AG04449 (cell line): Measurements from ENCODE around the gene IFRD2.

Experiments used
- CTCF ChIA-PET: fragments of 350-600 bp; formaldehyde crosslinking; extraction: SDS; loops from one replicate; lab custom pipeline; 2021; ENCODE audit warnings: antibody characterized with exemption; lab: Yijun Ruan, JAX
- POLR2A ChIA-PET: fragments of 400-600, 350-600 bp; formaldehyde crosslinking; extraction: SDS; loops from one replicate; lab custom pipeline; 2020; ENCODE audit warnings: antibody characterized with exemption, inconsistent platforms; lab: Yijun Ruan, JAX
- DNase-seq: peaks from one replicate; pipeline ENCODE4 v3.0.0-alpha.2; 2010; ENCODE audit warnings: low read depth, low spot score
- H3K4me3 ChIP-seq: 2 replicates; pipeline ENCODE4 v1.5.1; 2011; ENCODE audit warnings: low read depth, mild to moderate bottlenecking, control low read depth, low read length
- TF ChIP-seq, protein P1 (sequence below): IDR thresholded peaks from one replicate; pipeline ENCODE4 v1.5.1; 2011; ENCODE audit warnings: mild to moderate bottlenecking, moderate library complexity, low read length, control low read depth, inconsistent platforms; ENCODE audit not compliant: insufficient read depth; ENCODE audit errors: missing control alignments

Gene IFRD2

DNA sequence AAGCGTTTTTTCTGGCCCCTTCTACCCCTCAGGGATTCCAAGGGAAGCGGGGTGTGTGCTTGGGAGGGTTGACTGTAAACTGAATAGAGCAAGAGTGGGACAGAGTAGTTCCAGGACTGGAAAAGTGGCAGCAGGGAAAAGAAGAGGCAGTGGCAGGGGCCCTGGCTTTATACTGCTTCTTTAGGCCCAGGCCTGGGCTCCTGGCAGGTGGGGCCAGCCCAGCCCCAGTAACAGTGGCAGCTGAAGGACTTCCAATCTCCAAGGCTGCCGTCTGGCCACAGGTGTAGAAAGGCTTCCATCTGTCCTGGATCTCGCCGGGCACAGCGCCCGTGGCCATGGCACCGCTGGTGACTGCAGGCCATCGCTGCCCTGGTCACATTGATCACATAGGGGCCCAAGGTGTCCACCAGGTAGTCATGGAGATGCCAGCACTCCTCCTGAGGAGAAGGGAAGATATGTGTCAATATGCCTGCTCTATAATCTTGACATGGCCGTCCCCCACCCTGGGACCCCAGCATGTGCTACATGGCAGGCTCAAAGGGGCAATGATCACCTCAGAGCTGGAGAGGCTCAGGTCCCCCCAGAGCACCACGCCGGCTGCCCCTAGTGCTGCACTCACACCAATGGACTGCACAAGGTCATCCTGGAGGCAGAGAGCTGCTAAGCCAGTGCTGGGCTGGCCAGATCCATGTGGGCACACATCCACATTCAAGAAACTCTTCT, 1.0 kb upstream of the IFRD2 start:
- TF ChIP-seq, protein P1, sequence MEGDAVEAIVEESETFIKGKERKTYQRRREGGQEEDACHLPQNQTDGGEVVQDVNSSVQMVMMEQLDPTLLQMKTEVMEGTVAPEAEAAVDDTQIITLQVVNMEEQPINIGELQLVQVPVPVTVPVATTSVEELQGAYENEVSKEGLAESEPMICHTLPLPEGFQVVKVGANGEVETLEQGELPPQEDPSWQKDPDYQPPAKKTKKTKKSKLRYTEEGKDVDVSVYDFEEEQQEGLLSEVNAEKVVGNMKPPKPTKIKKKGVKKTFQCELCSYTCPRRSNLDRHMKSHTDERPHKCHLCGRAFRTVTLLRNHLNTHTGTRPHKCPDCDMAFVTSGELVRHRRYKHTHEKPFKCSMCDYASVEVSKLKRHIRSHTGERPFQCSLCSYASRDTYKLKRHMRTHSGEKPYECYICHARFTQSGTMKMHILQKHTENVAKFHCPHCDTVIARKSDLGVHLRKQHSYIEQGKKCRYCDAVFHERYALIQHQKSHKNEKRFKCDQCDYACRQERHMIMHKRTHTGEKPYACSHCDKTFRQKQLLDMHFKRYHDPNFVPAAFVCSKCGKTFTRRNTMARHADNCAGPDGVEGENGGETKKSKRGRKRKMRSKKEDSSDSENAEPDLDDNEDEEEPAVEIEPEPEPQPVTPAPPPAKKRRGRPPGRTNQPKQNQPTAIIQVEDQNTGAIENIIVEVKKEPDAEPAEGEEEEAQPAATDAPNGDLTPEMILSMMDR: no peak
- CTCF ChIA-PET: interaction anchor here (1.0 to 7.0 kb wide), 4 partner anchors 18 to 100 kb away, joined by 3 to 31 read pairs (median 6); no protein-coding TSS in a partner anchor
- POLR2A ChIA-PET: interaction anchor here (1.1 to 1.9 kb wide), 2 partner anchors 25 to 34 kb away, joined by 3 to 7 read pairs; partner anchors contain the start of gene TUSC2
- DNase-seq: no peak
- no peak overlapping the region for H3K4me3 ChIP-seq

DNA sequence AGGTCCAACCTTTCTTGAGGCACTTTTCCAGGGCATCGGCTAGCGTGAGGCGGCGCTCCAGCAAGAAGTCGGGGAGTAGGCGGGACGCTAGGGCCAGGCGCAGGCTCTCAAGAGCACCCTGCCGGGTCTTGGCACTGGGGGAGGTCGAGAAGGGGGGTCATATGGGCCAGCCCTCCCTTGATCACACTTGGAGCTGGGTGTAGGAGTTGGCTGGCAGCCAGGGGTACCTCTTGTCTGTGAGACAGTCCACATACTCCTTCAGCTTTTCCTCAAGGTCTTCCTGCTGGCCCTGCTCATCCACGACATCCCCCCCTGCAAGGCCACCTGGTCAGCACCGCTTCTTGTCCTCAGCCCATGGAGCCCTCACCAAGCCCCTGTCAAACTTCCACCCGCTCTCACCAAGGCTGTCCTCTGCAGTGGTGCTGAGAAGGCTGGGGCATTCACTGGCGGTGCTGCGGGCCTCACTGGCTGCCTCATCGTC, 2.0 kb downstream of the IFRD2 start:
- TF ChIP-seq, protein P1: no peak
- ChIA-PET CTCF (interaction anchor here (1.0 to 7.0 kb wide), 5 partner anchors 8 to 97 kb away, joined by 3 to 31 read pairs (median 6); partner anchors contain the start of genes HYAL3 and NAA80), POLR2A (interaction anchor here (1.5 kb wide), 1 partner anchor 10 kb away, joined by 6 read pairs; no protein-coding TSS in a partner anchor)
- H3K4me3 ChIP-seq: no peak overlapping the region
- DNase-seq: no peak

DNA sequence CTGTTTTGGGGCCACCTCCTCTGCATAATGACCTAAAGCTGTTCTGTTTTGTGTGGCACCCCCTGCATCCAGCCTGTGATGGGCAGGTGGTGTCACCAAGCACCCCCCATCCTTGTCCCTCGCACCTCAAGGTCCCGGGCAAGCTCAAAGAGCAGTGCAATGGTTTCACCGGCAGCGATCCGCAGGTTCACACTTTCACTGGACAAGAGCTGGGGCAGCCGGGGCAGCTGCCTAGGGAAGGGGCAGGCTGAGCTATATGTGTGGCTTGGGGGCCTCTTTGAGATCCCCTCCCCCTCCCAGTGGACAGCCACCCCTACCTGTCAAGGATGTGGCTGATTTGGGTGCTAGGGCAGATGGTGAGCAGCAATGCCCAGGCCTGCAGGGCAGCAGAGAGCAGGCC, 3.1 kb downstream of the IFRD2 start:
- no peak for DNase-seq
- ChIA-PET POLR2A (interaction anchor here (1.5 kb wide), 1 partner anchor 9 kb away, joined by 6 read pairs; no protein-coding TSS in a partner anchor), CTCF (interaction anchor here (1.0 to 7.0 kb wide), 6 partner anchors 9 to 96 kb away, joined by 3 to 31 read pairs (median 6); partner anchors contain the start of genes HYAL3 and NAA80)
- no peak overlapping the region for H3K4me3 ChIP-seq
- TF ChIP-seq, protein P1: no peak

DNA sequence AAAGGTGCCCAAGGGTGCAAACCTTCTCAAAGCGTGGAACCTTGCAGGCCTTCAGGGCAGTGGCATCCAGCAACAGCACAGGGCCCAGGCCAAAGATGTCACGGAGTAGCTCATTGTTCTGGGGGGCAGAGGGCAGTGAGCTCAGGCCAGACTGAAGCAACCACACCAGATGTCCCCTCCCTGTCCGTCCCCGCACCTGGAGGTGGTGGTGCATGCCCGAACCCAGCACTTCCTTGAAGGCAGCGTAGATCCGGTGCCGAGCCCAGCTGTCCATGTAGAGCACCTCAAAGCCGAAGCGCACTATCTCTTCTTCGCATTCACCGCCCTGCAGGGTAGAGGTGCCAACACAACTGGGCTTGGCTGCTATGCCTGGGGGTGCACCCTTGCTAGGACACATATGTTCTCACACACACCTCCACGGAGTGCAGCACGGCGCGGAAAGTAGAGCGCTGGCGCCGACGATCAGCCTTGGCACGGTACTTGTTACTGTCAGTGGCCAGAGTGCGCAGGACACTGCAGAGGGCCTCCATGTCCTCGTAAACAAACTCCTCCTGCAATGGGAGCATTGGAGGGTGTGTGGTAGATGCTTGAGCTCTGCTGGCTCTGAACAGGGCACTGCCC, 3.7 kb downstream of the IFRD2 start:
- ChIA-PET CTCF (interaction anchor here (1.3 to 7.0 kb wide), 6 partner anchors 10 to 95 kb away, joined by 4 to 31 read pairs (median 8); partner anchors contain the start of genes HYAL3, LSMEM2 and NAA80), POLR2A (no interaction called here)
- H3K4me3 ChIP-seq: no peak overlapping the region
- DNase-seq: no peak
- TF ChIP-seq, protein P1: no peak

DNA sequence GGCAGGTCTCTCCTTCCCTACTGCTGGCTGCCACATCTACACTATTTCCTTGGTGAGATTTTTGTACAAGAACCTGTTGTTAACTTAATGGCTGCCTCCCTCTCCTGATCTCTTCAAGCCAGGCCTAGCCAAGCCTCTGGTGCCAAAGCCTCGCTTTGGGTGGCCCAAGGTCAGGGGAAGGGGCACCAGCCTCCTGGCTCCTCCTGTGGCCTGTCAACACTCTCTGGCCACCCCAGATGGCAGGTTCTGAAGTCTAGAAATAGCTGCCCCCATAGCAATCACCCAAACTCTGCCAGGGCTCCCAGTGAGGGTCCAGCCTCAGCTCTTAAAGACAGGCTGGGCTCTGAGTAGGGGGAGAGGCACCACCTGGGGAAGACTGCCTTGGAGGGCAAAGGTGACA, 5.0 kb downstream of the IFRD2 start:
- ChIA-PET CTCF (interaction anchor here (1.0 to 7.0 kb wide), 6 partner anchors 8 to 94 kb away, joined by 3 to 31 read pairs (median 3); partner anchors contain the start of genes LSMEM2 and SEMA3B), POLR2A (no interaction called here)
- no peak overlapping the region for H3K4me3 ChIP-seq
- DNase-seq: no peak
- TF ChIP-seq, protein P1: no peak
